Caco-2 (cell line): ENCODE measurements around the gene DOCK10. TPM values are rescaled to one million over a fixed set of nuclear protein-coding genes. Genes with fewer than 3 reads are reported as not detected.

Experiments used
- BruUV-seq: library from RNA; stranded (reverse); fragments of 400-500 nt; replicated peaks from 2 replicates; lab custom pipeline; 2021; lab: Mats Ljungman, UMichigan
- CTCF ChIA-PET: fragments of 300-600 bp; sonication (Branson Sonifier 250); formaldehyde crosslinking; loops from one replicate; lab custom pipeline; 2022; ENCODE audit warnings: antibody characterized with exemption; lab: Charles Lee
- POLR2A ChIA-PET: fragments of 300-600 bp; sonication (Branson Sonifier 250); formaldehyde crosslinking; loops from one replicate; lab custom pipeline; 2022; ENCODE audit warnings: antibody characterized with exemption; lab: Charles Lee
- DNase-seq, 2 experiments: peaks; one replicate each; pipeline versions ENCODE4 v3.0.0 to v3.0.0-alpha.2; 2020 to 2022
- H3K27me3 ChIP-seq: replicated peaks from 2 replicates; pipeline ENCODE4 v1.6.0; 2011; ENCODE audit warnings: low read length; ENCODE audit not compliant: control insufficient read depth, insufficient read depth
- H3K36me3 ChIP-seq: 2 replicates; pipeline ENCODE4 v1.5.1; 2011; ENCODE audit warnings: low read length; ENCODE audit not compliant: control insufficient read depth, insufficient read depth
- H3K4me1 ChIP-seq: fragments of 250-450 bp; sonication (Bioruptor Pico); 2 replicates; pipeline ENCODE4 v1.5.1; 2020; ENCODE audit warnings: mild to moderate bottlenecking
- H3K4me3 ChIP-seq: 2 replicates; pipeline ENCODE4 v1.5.1; 2011; ENCODE audit warnings: low read depth, mild to moderate bottlenecking, control low read depth, low read length
- H3K9me3 ChIP-seq: fragments of 250-450 bp; sonication (Bioruptor Pico); 2 replicates; pipeline ENCODE4 v1.5.1; 2020; ENCODE audit warnings: mild to moderate bottlenecking, moderate library complexity
- H3K27ac Mint-ChIP-seq: one replicate; pipeline ENCODE4 v1.8.0; 2022; ENCODE audit warnings: mixed read lengths; ENCODE audit not compliant: unreplicated experiment
- H3K27me3 Mint-ChIP-seq: one replicate; pipeline ENCODE4 v1.8.0; 2022; ENCODE audit warnings: mixed read lengths; ENCODE audit not compliant: insufficient read depth, unreplicated experiment
- H3K36me3 Mint-ChIP-seq: one replicate; pipeline ENCODE4 v1.8.0; 2022; ENCODE audit warnings: mild to moderate bottlenecking, mixed read lengths; ENCODE audit not compliant: insufficient read depth, unreplicated experiment
- H3K4me1 Mint-ChIP-seq: one replicate; pipeline ENCODE4 v1.8.0; 2022; ENCODE audit warnings: low read depth, mixed read lengths; ENCODE audit not compliant: unreplicated experiment
- H3K4me3 Mint-ChIP-seq: one replicate; pipeline ENCODE4 v1.8.0; 2022; ENCODE audit warnings: mild to moderate bottlenecking, moderate library complexity, mixed read lengths; ENCODE audit not compliant: unreplicated experiment
- H3K9me3 Mint-ChIP-seq: one replicate; pipeline ENCODE4 v1.8.0; 2022; ENCODE audit warnings: mixed read lengths; ENCODE audit not compliant: unreplicated experiment
- CTCF ChIP-seq, 2 experiments: fragments of 200-600 bp in 1 of 2; IDR thresholded peaks; 1 replicate in 1 of 2; 2 replicates in 1 of 2; pipeline versions ENCODE4 v1.5.1 to v1.8.0; 2011 to 2022; ENCODE audit warnings: antibody characterized with exemption in 1 of 2, control low read depth in 1 of 2, inconsistent platforms in 1 of 2, low read depth in 1 of 2, low read length in 1 of 2, mild to moderate bottlenecking in 1 of 2, moderate library complexity in 1 of 2; ENCODE audit not compliant: insufficient read depth in 1 of 2, severe bottlenecking in 1 of 2, unreplicated experiment in 1 of 2
- intact Hi-C: fragments of 100-400 bp; cut with micrococcal nuclease; formaldehyde crosslinking; loops from one replicate; pipeline ENCODE4 v1.10.0; 2022; ENCODE audit not compliant: unreplicated experiment
- total RNA-seq: library from RNA; stranded (reverse); gene quantifications from 2 replicates; pipeline ENCODE4 v1.2.3, GENCODE V29; 2022

DOCK10 gene
- total RNA-seq, 1 experiment from 2014 or later = not detected

GRCh38 chr2:225076125-225076524, 33.9 kb upstream of the DOCK10 start:
- no TSS peak for BruUV-seq
- Histone ChIP-seq H3K4me3 (no peak overlapping the region), H3K9me3 (no peaks in the 10 kb centered on the region), H3K27me3 (no peaks in the 10 kb centered on the region), H3K4me1 (no peaks in the 10 kb centered on the region), H3K36me3 (no peaks in the 10 kb centered on the region)
- Mint-ChIP-seq H3K4me1 (no peaks in the 10 kb centered on the region), H3K4me3 (no peak overlapping the region), H3K27ac (no peak overlapping the region), H3K36me3 (no peaks in the 10 kb centered on the region), H3K9me3 (no peaks in the 10 kb centered on the region), H3K27me3 (peaks cover 12% of the 10 kb centered on the region)
- DNase-seq = no peak
- TF ChIP-seq CTCF (IDR thresholded peaks at IDR 0.05; ENCODE audit: insufficient read depth in 1 of 2, low read depth in 1 of 2, low read length in 1 of 2, severe bottlenecking in 1 of 2, unreplicated experiment in 1 of 2) = no peak
- POLR2A ChIA-PET = no interaction called here
- CTCF ChIA-PET = no interaction called here
- intact Hi-C loops = no loop called here

- H3K4me1 Mint-ChIP-seq = no peaks in the 10 kb centered on the region
- no peak overlapping the region for H3K4me3 Mint-ChIP-seq
- BruUV-seq = no TSS peak
- no peak overlapping the region for H3K4me3 ChIP-seq
- no peak for TF ChIP-seq CTCF (IDR thresholded peaks at IDR 0.05; ENCODE audit: insufficient read depth in 1 of 2, low read depth in 1 of 2, low read length in 1 of 2, severe bottlenecking in 1 of 2, unreplicated experiment in 1 of 2)
- no peaks in the 10 kb centered on the region for H3K4me1 ChIP-seq
- H3K27me3 ChIP-seq = no peaks in the 10 kb centered on the region
- intact Hi-C loops = no loop called here
- no peaks in the 10 kb centered on the region for H3K36me3 ChIP-seq
- H3K9me3 ChIP-seq = no peaks in the 10 kb centered on the region
- DNase-seq = no peak
- H3K9me3 Mint-ChIP-seq = no peaks in the 10 kb centered on the region
- no peak overlapping the region for H3K27ac Mint-ChIP-seq
- ChIA-PET POLR2A (no interaction called here), CTCF (no interaction called here)
- peaks cover 12% of the 10 kb centered on the region for H3K27me3 Mint-ChIP-seq
- no peaks in the 10 kb centered on the region for H3K36me3 Mint-ChIP-seq
These were observed 32.8 kb upstream of the DOCK10 start for GRCh38 chr2:225074919-225075681.

- H3K4me1 Mint-ChIP-seq = no peaks in the 10 kb centered on the region
- no peaks in the 10 kb centered on the region for H3K36me3 Mint-ChIP-seq
- TF ChIP-seq CTCF (IDR thresholded peaks at IDR 0.05; ENCODE audit: insufficient read depth in 1 of 2, low read depth in 1 of 2, low read length in 1 of 2, severe bottlenecking in 1 of 2, unreplicated experiment in 1 of 2) = no peak
- intact Hi-C loops = no loop called here
- H3K4me1 ChIP-seq = no peaks in the 10 kb centered on the region
- H3K27me3 Mint-ChIP-seq = peaks cover 9% of the 10 kb centered on the region
- POLR2A ChIA-PET = no interaction called here
- H3K4me3 ChIP-seq = no peak overlapping the region
- no peak for DNase-seq
- CTCF ChIA-PET = no interaction called here
- H3K27me3 ChIP-seq = no peaks in the 10 kb centered on the region
- no TSS peak for BruUV-seq
- H3K4me3 Mint-ChIP-seq = no peak overlapping the region
- no peaks in the 10 kb centered on the region for H3K36me3 ChIP-seq
- H3K9me3 Mint-ChIP-seq = no peaks in the 10 kb centered on the region
- H3K9me3 ChIP-seq = no peaks in the 10 kb centered on the region
- H3K27ac Mint-ChIP-seq = no peak overlapping the region
These were observed 32.1 kb upstream of the DOCK10 start for GRCh38 chr2:225074366-225074765.
